HG03103 (cell line): ENCODE measurements around the gene CCDC187.

Experiments
- ATAC-seq: cut with Tn5 transposase; IDR thresholded peaks from one replicate; pipeline ENCODE4 v1.9.1; 2021; ENCODE audit warnings: low read depth; ENCODE audit not compliant: unreplicated experiment

The CCDC187 gene

DNA sequence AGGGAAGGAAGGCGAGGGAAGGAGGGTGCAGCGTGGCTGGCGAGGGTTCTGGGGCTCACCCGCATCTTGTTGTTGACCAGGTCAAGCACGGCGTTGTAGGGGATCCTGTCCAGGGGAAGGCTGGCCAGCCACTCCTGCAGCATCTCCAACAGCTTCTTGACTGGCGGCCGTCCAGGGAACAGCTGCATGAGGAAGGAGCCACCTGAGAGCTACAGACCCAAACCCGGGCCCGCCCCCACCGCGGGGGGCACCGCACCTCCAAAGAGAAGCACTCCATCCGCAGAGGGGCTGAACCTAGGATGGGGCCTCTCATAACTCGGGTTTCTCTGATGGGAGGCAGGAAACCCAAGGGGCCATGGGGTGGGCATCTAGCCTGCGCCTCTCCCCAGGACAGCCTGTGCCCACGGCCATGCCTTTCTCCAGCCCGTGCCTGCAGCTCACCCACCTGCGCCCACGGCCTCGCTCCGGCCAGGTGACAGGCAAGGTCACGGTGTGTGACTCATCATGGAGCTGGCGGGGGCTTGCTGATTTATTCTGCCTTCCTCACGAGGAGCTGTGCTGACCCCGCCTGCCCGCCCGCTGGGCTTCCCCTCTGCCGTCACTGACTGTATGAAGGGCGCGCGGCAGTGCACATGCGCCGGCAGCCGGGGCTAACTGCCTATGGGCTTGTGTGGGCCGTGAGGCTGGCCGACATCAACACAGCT is 87.2 kb downstream of the CCDC187 start:
- ATAC-seq = no peak

DNA sequence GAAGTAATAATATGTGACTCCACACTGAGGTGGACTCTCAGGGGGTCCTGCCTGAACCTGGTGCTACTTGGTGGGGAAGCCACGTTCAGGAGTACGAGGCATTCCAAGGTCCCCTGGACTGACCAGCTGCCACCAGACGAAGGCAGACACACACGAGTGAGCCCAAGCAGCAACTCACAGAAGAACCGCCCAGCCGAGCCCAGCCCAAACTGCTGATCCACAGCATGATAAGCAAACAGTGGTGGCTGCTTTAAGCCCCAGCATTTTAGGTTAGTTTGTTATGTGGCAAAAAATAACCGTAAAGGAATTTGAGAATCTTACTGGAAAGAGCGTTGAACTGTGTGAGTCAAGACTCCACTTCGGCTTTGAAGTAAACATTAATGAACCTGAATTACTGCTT is 90.2 kb downstream of the CCDC187 start:
- ATAC-seq = no peak

DNA sequence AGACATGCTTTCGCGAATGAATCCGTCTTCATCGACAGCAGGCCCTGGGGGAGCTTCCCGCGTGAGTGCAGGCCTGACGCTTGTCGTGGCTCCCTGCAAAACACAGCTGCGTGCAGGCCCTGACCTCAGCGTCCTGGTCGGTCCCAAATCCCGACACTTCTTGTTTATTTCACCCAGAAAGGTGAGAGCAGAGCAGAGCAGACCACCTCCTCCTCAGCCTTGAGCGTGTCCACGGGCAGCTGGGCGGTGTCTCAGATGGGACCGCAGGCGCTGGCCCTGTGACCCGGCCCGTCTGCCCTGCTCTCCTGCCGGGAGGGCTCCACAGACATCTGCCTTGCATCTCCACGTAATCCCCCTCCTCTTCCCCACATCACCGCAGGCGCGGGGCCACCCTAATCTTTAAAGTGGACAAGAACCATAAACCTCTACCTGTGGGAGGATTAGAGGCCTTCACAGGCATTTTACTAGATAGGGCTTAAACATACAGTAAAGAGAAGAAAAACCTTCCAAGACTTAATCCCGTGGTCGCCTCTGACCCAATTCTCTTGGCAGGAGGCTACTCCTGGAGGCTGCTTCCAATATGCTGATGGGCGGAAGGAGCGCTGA is 91.4 kb downstream of the CCDC187 start:
- ATAC-seq = no peak

- no peak for ATAC-seq
These were observed 92.2 kb downstream of the CCDC187 start for GRCh38 chr9:136211441-136212344.

- ATAC-seq = no peak
These were observed 92.9 kb downstream of the CCDC187 start for GRCh38 chr9:136211006-136211405.

DNA sequence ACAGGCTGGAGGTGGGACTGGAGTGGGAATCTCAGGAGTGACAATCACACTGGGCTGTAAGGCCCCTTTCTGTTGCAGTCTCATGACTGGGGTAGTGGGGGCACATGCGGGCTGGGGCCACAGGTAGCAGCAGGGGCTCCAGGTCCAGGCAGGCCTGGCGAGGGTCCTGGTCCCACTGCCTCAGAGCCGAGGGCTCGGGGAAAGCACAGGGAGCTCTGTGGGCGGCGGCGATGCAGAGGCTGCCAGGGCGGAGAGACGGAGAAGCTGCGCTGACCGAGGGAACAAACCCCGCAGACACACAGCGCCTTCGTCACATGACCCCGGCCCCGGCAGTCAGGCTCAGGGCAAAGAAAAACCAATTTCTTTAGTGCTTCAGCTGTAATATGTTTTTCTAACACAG is 93.6 kb downstream of the CCDC187 start:
- ATAC-seq = no peak

DNA sequence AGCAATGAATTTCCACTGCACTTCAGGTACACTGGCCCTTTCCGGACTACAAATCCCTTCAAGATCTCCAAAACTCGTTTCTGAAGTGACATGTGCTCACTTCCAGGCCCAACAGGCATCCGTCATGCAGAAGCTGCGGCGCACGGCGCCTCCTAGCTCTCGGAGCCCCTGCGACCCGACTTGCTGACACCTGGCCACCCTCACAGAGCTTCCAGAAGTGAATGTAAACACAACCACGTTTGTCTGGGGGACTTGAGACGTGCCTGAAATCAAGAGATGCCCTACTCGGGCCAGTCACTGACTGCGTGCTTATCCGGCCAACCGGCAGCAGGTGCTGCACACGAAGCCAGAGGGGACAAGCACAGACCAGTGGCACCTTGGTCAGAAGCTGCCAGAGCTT is 94.1 kb downstream of the CCDC187 start:
- no peak for ATAC-seq

DNA sequence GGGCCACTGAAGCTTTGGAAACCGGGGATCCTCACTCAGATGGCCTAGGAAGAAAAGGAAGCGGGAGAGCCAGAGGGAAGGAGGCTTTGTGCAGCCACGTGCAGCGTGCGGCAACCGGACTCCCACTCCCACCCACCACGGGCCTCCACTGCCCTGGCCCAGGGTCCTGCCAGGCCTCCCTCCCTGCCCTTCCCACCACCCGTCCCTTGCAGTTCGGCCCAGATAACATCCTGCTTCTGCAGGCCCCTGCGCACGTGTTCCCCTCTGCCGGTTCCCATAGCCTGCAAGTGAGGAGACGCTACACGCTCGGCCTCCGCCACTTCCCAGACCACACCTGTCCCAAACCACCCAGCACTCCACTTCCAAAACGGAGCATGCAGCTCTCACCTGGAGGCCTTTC is 94.7 kb downstream of the CCDC187 start:
- no peak for ATAC-seq

- no peak for ATAC-seq
These were observed 95.2 kb downstream of the CCDC187 start for GRCh38 chr9:136208675-136209074.

DNA sequence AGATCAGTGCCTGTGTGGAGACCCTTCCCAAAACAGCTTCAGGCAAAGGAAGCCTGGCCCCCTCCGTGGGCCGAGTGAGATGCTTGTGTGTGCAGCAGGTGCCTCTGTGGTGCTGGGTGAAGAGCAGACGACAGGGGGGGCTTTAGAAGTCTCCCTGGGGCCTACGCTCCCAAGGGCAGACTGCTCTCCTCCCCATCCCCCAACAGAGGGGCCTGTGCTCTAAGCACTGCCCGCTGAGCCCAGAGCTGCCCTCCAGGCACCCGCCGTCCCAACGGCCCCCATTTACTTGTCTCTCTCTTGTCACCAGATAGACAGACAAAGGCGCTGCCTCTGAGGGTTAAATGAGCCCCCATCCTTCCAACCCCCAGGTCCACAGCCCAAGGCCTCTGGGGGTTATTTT is 96.3 kb downstream of the CCDC187 start:
- ATAC-seq = no peak

- ATAC-seq = no peak
These were observed 97.2 kb downstream of the CCDC187 start for GRCh38 chr9:136206602-136207275.

- no peak for ATAC-seq
These were observed 98.2 kb downstream of the CCDC187 start for GRCh38 chr9:136205707-136205992.

GRCh38 chr9:136204838-136205706 is 98.8 kb downstream of the CCDC187 start, which contains the start of gene LHX3:
Gene LHX3, minus strand, starts transcription at chr9:136205128. Its CDS starts 116 bp downstream, at chr9:136205012.
- ATAC-seq = no peak

DNA sequence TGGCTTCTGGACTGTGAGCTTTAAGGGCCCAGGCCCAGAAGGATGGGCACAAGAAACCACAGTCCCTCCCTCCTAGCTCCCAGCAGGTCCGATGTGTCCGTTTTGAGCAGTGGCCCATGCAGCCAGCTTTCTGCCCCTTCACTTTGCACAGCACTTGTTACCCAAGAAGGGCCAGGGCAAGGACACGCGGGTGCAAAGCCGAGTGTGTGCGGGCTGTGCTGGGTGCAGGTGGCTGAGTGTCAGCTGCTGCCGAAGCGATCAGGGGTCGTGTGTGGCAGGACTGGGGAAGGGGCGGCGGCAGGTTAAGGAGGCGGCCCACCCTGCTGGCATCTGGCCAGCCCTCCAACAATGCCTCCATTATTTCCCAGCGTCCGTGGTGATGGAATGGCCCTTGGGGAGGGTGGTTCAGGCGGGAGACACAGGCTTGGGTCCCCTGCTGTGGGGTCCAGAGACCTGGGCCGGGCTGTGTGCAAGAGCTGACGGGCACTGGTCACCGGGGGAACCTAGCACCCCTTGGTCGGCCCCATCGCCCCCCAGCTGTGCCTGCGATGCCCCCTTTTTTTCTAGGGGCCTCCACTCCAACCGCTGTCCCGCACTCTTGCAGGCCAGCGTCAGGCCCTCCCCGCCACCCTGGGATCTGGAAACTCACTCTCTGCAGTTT is 99.6 kb downstream of the CCDC187 start:
- ATAC-seq = no peak

- ATAC-seq = no peak
These were observed 100.3 kb downstream of the CCDC187 start for GRCh38 chr9:136203408-136204144.

- no peak for ATAC-seq
These were observed 101.2 kb downstream of the CCDC187 start for GRCh38 chr9:136202454-136203407.

GRCh38 chr9:136201609-136202453 is 102.1 kb downstream of the CCDC187 start:
- ATAC-seq = no peak
